Uterus (tissue), 2 donors: ENCODE measurements around the gene ZFYVE21.

Source experiments
- CTCF ChIP-seq, 4 experiments: fragments of 200-600 bp in 2 of 4; fragments of 450-650 bp in 2 of 4; sonication (generic) in 2 of 4; IDR thresholded peaks; one replicate each; pipeline ENCODE4 v1.5.1; 2016 to 2019; ENCODE audit warnings: antibody characterized with exemption in 4 of 4, mild to moderate bottlenecking in 2 of 4, moderate library complexity in 1 of 4
- POLR2A ChIP-seq, 2 donors: fragments of 450-650 bp; IDR thresholded peaks; one replicate each; pipeline ENCODE4 v1.6.1; 2016; ENCODE audit warnings: antibody characterized with exemption in 2 of 2, mild to moderate bottlenecking in 1 of 2, moderate library complexity in 1 of 2

DNA sequence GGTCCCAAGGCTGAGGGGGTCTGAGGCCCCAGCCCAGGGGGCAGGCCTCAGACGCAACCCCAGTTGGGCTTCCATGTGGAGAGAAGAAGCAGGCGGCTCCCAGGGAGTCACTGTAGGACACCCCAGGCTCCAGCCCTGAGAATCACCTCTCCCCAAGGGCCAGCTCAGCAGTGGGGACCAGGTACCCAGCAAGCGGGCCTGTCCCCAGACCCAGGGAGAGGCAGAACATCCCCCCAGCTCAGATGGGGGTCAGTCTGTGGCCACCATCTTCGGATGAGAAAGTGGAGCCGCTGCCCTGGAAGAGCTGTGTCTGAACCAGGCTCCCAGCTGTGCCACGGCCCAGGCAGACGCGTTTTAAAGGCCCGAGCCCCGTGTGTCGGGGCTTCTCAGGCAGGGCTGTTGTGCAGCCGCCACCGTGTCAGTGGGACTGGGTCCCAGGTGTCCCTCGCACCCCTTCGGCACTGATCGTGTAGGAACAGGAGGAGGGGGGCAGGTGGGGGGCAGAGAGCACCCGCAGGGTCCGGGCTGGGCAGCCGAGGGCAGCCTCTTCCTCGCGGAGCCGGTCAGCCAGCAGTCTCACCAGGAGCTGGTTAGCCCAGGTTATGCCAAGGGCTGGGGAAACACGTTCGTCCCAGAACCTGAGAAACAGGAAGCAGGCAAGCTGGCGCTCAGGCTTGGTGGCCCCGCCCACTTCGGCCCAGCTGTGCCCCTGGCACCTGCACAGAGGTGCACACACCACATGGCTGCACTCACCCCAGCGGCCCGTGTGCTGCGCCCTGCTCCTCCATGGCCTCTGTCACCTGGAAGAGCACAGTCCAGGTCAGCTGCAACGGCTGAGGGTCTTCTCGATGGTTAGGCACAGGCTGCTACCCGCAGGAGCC lies 17.0 kb upstream of the ZFYVE21 start:
- TF ChIP-seq CTCF (IDR thresholded peaks at IDR 0.05), result no peak
- no peak for TF ChIP-seq POLR2A (IDR thresholded peaks at IDR 0.05)
